Bronchial epithelial cell (primary cell): Measurements from ENCODE around the gene RAB11FIP4. TPM values are rescaled to one million over a fixed set of nuclear protein-coding genes. Genes with fewer than 3 reads are reported as not detected.
"Not testable (repeated sequence)": the region's sequence is repeated elsewhere in the genome, so short reads cannot be mapped to it uniquely, and the experiment has no call there.

Experiments used
- DNase-seq: peaks from one replicate; pipeline ENCODE4 v3.0.0-alpha.2; 2010; ENCODE audit warnings: low read depth
- FAIRE-seq: peaks from 2 replicates; lab custom pipeline; 2011; peaks lifted over from hg19 to GRCh38; lab: Jason Lieb, UNC
- H3K27me3 ChIP-seq: 2 replicates; pipeline ENCODE4 v1.5.1; 2011; ENCODE audit warnings: low read length; ENCODE audit not compliant: control insufficient read depth, insufficient read depth
- H3K36me3 ChIP-seq: 2 replicates; pipeline ENCODE4 v1.5.1; 2011; ENCODE audit warnings: low read length; ENCODE audit not compliant: control insufficient read depth, insufficient read depth
- H3K4me3 ChIP-seq: 2 replicates; pipeline ENCODE4 v1.5.1; 2011; ENCODE audit warnings: mild to moderate bottlenecking, low read depth, low read length, control low read depth
- CTCF ChIP-seq: IDR thresholded peaks from 2 replicates; pipeline ENCODE4 v1.5.1; 2011; ENCODE audit warnings: mild to moderate bottlenecking, moderate library complexity, low read length, control low read depth, inconsistent platforms; ENCODE audit not compliant: insufficient read depth, severe bottlenecking
- total RNA-seq: library from RNA; depleted of rRNA; stranded (reverse); fragments of >200 nt; gene quantifications from 2 replicates; pipeline ENCODE4 v1.2.1, GENCODE V29; 2014

The RAB11FIP4 gene
- total RNA-seq, 1 donor from 2014 or later = 17.6 TPM

GRCh38 chr17:31374094-31374447 lies 17.4 kb upstream of the RAB11FIP4 start:
- H3K36me3 ChIP-seq = peaks cover 2% of the 10 kb centered on the region
- TF ChIP-seq CTCF = no peak
- no peak for FAIRE-seq
- H3K27me3 ChIP-seq = no peaks in the 10 kb centered on the region
- H3K4me3 ChIP-seq = no peak overlapping the region
- DNase-seq = no peak

DNA sequence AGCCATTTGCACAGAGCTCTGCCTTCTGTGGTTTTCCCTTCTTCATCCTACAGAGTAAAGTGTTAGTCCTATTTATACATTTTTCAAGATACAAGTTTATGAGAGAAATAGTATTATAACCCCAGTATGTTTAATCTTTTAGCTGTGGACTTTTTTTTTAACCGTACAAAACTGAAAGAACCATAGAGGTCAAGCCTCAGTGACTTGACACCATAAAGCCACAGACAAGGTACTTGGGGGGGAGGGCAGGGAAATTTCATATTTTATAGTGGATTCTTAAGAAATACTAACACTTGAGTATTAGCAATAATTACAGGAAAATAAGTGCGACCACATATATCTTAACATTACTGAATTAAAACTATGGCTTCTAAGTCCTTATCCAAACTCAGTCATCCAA lies 17.0 kb upstream of the RAB11FIP4 start:
- Histone ChIP-seq H3K27me3 (no peaks in the 10 kb centered on the region), H3K4me3 (no peak overlapping the region), H3K36me3 (peaks cover 2% of the 10 kb centered on the region)
- DNase-seq = no peak
- FAIRE-seq = no peak
- TF ChIP-seq CTCF = no peak

DNA sequence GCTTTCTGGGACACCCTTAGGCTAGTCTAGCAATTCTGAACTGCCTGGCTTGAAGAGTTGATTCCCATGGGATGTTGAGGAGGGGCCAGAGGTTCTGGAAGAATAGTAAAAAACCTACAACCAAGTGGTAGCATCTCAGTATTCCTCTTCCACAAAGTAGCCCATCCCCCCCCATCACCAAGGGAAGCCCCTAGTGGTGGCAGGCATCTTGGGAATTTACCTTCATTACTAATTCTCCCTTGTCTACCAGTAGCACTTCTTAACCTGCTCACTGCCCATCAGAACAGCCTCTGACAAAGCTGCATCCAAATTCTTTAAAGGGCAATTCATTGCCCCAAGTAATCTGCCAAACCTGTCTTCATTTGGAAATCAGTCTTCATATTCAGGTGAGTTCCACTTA lies 12.8 kb upstream of the RAB11FIP4 start:
- FAIRE-seq = no peak
- DNase-seq = no peak
- H3K27me3 ChIP-seq = no peaks in the 10 kb centered on the region
- H3K4me3 ChIP-seq = no peak overlapping the region
- no peak for TF ChIP-seq CTCF
- peaks cover 5% of the 10 kb centered on the region for H3K36me3 ChIP-seq

DNA sequence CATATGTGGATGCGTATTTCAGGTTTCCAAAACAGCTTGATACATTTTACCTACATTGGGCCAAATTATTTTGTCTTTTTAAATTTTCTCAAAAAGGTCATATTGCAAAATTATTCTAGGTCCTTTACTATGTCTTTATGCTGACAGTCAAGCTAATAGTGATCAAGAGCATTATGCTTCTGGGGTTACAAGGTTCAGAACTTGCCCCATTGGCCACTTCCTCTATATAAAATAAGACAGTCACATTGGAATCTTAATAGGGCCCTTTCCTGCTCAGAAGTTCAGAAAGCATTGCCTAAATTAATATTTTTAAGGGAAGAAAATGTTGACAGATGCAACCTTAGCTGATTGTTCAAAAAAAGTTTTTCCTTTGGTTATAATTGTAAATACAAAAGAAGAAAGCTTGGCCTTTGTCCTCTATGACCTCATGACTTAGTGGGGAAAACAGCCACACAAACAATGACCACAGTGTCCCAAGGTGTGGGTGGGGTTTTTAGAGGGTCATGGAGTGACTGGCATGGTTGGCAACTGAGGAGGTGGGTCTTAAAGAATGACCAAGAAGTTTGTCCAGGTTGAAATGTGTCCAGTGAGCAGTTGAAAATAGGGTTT lies 11.8 kb upstream of the RAB11FIP4 start:
- FAIRE-seq = no peak
- H3K4me3 ChIP-seq = no peak overlapping the region
- no peak for TF ChIP-seq CTCF

GRCh38 chr17:31381165-31381668 lies 10.3 kb upstream of the RAB11FIP4 start:
- Histone ChIP-seq H3K36me3 (peaks cover 3% of the 10 kb centered on the region), H3K4me3 (no peak overlapping the region), H3K27me3 (no peaks in the 10 kb centered on the region)
- DNase-seq (no peak), FAIRE-seq (no peak)
- TF ChIP-seq CTCF = no peak

More for the DNA sequence above, 11.8 kb upstream of the RAB11FIP4 start:
- peaks cover 3% of the 10 kb centered on the region for H3K36me3 ChIP-seq
- H3K27me3 ChIP-seq = no peaks in the 10 kb centered on the region
- no peak for DNase-seq

DNA sequence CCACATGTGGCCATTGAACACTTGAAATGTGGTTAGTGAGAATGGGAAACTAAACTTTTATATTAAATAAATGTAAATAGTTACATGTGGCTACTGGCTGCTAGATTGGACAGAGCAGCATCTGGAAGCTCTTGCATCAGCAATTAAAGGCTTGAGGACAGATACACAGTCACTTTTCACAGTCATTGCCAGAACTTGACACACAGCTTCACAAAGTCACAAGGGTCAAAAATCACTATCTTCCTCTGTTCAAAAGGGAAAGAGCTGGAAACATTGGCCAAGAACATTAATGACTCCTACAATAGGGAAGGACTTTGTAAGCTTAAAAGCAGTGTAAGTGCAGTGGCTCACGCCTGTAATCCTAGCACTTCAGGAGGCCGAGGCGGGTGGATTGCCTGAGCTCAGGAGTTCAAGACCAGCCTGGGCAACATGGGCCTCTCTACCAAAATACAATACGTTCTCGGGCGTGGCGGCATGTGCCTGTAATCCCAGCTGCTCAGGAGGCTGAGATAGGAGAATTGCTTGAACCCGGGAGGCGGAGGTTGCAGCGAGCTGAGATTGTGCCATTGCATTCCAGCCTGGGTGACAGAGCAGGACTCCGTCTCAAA lies 8.7 kb upstream of the RAB11FIP4 start:
- H3K4me3 ChIP-seq, FAIRE-seq, H3K27me3 ChIP-seq, DNase-seq, H3K36me3 ChIP-seq: not testable (repeated sequence)

DNA sequence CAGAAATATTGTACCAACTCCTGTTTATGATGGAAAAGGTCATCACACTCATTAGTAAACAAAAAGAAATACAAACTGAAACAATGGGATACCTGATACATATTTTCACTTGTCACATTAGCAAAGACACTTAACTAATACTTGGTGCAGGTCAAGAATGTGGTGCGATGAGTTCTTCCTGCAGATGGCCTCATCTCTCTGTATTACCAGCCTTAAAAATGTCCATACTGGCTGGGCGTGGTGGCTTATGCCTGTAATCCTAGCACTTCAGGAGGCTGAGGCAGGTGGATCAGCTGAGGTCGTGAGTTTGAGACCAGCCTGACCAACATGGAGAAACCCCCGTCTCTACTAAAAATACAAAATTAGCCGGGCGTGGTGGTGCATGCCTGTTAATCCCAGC lies 8.0 kb upstream of the RAB11FIP4 start:
- not testable (repeated sequence) for FAIRE-seq, H3K4me3 ChIP-seq, H3K36me3 ChIP-seq, DNase-seq, H3K27me3 ChIP-seq
